Urothelium cell line (cell line): ENCODE results near the gene AUNIP.

Experiments used
- DNase-seq: peaks from one replicate; pipeline ENCODE4 v3.0.0; 2011; ENCODE audit warnings: low spot score, mixed read lengths
- FAIRE-seq: peaks from 2 replicates; lab custom pipeline; 2011; peaks lifted over from hg19 to GRCh38; lab: Jason Lieb, UNC

AUNIP gene, protein sequence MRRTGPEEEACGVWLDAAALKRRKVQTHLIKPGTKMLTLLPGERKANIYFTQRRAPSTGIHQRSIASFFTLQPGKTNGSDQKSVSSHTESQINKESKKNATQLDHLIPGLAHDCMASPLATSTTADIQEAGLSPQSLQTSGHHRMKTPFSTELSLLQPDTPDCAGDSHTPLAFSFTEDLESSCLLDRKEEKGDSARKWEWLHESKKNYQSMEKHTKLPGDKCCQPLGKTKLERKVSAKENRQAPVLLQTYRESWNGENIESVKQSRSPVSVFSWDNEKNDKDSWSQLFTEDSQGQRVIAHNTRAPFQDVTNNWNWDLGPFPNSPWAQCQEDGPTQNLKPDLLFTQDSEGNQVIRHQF

DNA sequence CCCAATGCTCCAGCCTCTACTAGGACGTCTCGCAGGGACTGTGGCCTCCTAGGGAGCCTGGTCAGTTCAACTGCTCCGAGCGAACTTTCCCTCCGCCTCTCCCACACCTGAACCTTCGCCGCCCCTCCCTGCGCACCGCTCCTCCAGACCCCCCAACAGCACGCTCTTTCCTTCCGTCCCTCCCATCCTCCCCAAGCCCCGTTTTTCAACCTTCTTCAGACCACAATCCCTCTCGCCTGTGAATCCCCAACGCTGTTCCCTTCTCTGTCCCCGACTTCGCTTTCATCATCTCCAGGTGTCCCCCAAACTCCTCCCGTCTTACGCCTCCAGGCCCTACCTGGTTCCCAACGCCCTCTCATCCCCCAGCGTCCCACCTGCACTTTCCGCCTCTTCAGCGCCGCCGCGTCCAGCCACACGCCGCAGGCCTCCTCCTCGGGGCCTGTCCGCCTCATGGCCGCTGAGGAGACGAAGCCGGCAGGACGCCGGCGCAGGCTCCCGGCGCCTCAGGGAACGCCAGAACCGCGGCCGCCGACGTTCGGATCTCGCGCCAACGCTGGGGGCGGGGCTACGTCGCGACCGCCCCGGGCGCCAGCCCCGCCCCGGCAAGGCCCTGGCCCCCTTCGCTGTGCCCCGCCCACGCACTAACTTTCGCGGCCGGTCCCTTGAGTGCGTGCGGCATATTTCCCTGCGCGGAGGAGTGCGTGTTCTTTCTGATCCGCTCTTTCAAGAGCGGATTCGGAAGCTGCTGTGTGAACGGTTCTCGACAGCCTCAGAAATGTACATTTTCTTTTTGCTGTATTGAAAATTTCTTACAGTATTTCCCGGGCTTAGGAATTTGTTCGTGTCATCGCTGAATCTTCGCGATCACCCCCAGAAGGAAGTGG, at the start of gene AUNIP:
Gene AUNIP (minus strand): TSS at position 552 of the 884 bp plus-strand sequence. CDS start 100 bp downstream, at position 452.
- DNase-seq (peak; percentile 98), FAIRE-seq (no peak)

DNA sequence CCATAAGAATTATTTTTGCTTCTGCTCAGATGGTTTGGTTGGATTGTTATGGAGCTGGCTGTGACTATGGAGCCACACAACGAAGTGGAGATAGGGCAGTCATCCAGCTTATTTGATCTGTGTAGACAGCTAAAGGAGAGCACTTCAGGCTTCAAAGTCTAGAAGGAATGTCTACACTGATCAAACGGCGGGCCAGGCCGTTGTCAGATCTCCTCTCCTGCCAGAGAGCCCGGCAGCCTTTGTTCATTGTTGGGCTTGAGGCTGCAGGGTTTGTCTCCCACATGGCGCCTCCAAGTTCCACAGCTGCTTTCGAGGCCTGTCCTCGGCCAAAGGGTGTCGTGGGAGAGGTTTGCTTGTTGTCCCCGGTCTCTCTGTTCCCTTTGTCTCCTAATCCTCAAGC, 49.8 kb upstream of the AUNIP start:
- no peak for FAIRE-seq
- no peak for DNase-seq

DNA sequence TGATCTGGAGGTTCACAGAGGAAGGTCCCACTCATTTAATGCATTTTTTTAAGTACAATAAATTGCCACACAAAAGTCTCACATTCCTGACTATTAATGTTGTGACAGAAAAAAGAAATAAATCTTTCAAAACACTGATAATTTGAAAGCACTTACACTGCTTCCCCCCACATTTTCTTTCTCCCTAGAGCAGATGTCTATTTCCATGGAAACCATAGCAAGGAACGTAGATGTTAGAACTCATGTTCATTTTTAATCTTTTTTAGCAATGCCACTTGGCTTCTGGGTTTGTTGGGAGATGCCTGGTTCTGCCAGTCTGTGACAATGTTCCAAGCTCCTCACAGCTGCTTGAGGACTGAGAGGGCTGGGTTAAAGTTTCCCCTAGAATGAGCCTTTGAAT, 48.9 kb upstream of the AUNIP start:
- DNase-seq (no peak), FAIRE-seq (no peak)

DNA sequence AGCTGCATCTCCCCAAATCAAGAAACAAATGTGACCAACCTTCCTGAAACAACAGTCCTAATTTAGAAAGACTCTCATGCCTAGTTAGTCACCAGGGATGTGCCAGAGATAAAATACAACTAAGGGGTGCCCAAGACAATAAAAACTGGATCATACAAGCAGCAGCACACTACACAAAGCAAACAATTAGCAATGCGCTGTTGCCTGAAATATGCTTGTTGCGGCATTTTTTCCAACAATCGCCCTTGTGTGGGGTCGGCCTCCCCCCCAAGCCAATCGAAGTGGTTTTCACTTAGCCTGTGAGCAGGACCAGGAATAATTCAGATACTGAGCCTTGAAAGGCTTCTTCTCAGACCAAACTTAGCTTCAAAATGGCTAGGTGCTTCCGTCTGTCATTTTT, 48.3 kb upstream of the AUNIP start:
- DNase-seq: no peak
- no peak for FAIRE-seq

DNA sequence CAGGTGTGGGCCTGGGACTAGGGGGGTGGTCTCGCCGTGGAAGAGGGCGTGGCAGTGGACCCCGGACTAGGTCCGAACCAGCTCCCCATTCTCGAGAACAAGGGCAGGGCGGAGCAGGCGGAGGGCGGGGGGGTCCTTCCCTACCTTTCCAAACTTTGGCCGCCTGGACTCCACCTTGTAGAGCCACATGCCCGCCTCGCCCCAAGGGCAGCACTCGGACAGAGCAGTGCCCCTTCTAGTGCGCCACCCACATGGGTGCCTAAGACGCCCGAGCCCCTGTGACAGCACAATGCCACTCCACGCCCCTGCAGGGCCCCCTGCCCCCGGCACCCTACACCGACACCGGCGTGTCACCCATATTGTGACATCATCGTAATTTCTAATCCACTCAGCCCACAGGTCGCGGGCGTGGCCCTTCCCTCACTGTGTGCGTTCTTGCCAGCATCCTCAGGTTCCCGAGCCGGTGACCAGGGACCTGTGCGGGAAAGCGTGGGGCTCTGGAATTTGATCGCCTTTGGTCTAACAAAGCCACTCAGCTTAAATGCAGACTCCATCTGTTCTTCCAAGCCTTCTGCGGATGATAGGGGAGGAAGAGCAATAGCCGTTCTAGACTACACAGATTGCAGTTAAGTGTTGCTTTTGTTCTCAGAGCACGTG, 47.5 kb upstream of the AUNIP start:
- FAIRE-seq (peak; percentile 5), DNase-seq (no peak)

DNA sequence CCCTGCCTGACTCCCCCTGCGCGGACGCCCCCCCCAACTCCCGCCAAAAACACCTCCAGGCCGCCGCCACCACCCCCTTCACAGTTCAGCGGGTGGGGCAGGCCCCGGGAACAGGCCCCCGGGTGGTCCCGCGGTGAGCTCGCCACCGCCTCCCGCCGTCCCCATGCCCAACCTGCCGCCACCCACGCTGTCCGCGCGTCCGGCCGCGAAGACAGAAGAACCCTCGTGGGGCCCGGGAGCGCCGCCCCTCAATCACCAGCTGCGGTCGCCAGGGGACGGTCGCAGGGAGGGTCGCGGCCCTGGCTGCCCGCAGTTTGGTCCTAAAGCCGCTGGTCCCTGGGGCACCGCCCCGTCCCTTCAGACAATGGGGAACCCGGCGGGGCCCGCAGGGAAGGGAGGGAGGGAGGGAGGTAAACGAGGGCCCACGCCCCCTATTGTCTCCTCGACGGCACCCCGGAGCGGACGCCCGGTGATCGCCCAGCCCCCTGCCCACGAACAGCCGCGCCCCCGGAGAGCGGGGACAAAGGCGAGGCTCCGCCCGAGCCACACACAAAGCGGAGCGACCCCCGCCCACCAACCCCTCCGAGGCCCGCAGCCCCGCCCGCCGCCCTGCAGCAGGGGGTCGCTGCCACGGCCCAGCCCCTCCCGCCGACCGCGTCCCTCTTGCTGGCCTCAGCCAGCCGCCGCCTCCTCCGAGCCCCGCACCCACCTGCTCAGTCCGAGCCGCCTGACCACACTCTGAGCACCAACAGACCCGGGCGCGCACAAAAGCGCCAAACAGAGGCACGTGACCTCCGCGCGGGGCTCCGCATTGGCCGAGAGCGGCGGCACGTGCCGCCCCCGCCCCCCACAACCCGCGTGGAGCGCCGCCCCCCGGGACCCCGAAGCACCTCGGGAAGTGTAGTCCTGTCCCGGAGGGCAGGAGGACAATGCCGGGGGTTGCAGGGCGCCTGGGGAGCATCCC, 46.7 kb upstream of the AUNIP start, which contains the start of gene STMN1:
Gene STMN1 (minus strand): TSS at position 740 of the 964 bp plus-strand sequence. CDS start 1,743 bp downstream, outside the sequence.
- FAIRE-seq (no peak), DNase-seq (peak; percentile 95)

DNA sequence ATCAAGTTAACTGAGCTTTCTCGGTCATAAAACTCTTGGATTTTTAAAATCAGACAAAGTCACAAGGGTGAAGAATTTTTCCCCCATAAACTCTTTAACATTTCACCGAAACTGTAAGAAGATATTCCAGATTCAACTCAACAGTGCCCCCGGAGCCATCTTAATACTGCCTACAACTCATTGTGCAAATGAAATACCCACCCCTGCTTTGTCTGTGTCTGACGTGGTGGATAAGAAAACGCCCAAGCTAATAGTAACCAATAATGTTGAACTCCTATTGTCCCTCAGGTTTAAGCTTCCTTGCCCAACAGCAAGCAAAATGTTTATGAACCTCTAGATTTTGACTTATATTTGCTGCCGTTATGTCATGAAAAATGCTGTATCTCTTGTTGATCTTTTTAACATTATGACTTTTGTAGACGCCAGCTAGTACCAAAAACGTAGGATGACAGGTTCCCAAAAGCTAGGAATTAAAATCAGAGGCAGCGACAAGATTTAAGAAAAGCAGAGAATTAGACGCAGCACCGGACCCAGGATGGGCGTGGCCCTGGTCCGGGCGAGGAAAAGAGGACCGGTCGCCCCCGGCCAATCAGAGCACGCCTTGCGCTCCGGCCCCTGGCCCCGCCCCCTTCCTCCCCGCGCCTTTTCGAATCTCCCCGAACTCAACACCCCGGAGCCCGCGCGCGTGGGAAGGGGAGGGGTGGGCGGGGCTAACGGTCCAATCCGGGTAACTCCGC, 45.9 kb upstream of the AUNIP start:
- FAIRE-seq: no peak
- peak; percentile 98 for DNase-seq

DNA sequence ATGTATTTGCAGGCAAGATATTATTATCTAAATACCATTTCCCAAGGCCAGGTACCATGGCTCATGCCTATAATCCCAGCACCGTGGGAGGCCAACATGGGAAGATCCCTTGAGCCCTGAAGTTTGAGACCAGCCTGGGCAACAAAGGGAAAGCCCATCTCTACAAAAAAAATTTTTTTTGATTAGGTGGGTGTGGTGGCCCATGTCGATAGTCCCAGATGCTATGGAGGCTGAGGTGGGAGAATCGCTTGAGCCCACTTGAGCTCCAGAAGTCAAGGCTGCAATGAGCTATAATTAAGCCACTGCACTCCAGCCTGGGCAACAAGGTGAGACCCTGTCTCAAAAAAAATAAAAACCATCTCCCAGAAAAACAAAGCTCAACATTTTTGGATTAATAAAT, 44.7 kb upstream of the AUNIP start:
- DNase-seq: no peak

DNA sequence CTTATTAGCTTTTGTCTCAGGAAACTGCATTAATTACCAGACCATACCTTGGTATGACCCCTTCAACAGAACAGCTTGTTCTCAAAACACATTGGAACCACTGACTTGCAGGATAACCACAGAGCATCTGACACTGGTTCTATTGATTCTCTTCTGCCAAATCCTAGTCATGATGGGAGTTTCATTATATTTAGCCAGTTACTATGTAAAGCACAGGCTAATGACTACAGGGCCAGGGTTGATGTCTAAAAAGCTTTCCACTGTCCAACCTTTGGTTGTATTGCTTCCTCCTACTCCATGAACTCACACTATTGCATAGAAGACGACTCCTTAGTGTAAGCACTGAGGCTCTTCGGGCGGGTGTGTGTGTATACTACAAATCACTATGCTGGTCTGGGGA, 43.2 kb upstream of the AUNIP start:
- FAIRE-seq (no peak), DNase-seq (no peak)

More for the DNA sequence above, 44.7 kb upstream of the AUNIP start:
- FAIRE-seq: no peak

DNA sequence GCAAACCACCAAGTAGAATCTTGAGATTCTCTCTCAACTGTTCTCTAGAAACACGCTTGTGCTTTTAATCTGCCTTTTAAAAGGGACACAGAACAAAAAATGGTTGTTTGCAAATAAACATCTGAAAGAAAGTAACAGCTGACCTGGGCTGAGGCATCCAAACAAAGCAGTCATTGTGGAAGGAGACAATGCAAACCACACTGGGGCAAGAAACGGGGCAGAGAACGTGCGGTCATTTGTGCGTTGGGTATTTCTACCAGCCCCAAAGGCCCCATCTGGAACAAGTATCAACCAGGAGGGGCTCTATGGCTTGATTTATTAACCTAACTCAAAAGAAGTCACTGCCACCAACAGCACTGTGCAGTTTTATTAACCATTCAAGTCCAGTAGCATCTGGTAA, 41.0 kb upstream of the AUNIP start:
- FAIRE-seq (no peak), DNase-seq (no peak)

DNA sequence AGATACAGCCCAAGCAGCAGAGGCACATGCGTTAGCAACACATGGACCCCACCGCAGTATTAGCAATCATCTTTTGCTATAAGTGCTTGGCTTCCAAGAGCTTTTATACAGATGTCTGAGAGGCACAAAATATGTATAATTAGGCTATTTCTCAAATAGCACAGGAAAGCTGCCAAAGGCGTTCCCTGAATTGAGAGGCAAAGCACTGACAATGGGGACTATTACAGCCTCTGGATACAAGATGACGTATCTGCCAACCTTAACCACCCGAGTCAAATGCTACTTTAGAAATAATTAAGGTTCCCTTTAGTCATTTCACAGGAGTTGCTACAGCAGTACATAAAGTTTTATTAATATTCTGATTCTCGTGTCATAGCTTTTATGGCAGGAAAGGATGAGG, 40.5 kb upstream of the AUNIP start:
- no peak for FAIRE-seq
- no peak for DNase-seq

DNA sequence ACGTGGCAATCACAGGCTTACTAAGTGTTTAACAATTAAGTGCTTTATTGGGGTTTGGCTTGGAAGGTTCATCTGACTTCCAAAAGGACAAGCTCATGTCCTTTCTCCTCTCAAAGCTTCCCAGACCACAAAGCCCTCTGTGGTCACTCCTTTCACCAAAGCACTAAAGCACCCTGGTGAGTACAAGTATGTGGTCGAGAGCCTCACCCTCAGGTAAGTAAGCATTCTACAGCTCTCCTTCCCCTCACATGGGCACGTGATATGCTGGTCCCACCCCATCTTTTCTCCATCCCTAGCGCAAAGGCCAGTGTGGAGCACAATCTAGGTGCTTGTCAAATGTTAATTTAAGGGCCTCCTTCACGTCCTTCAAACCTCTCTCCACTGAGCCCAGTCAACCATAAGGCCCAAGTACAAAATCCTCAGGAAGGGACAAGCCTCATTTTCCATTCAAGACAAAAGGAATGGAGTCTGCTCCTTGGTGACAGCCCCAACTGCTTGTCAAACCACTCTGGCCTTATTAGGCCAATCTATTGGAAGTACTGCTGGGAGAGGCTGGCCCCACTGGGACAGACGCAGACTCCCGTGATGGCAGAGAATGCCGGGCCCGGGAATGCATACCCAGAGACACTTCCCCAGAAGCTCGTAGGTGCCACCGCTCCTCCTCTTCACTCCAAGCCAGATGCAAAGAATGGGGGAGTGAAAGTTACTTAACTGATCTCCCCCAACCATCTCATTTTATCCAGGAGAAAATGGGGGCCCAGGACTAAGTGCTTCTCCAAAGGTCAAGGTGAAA, 39.2 kb upstream of the AUNIP start:
- DNase-seq (no peak), FAIRE-seq (no peak)

DNA sequence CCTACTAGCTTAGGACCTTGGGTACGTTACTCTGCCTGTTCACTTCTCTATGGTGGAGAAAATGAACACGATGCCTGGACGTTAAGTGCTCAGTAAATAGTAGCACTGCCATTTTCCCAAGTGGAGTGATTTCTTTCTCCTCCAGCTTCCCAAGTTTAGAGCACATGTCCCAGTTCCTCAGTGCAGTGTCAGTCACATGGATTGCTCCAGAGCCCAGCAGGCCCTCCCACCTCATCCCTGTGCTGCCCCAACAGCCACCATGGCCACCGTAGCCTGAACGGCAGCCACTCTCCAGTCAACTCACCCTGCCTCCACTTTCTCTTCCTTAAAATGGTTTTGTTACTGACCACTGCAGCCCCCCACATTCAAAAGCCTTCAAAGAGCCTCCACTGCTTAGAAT, 38.5 kb upstream of the AUNIP start:
- DNase-seq (no peak), FAIRE-seq (no peak)

DNA sequence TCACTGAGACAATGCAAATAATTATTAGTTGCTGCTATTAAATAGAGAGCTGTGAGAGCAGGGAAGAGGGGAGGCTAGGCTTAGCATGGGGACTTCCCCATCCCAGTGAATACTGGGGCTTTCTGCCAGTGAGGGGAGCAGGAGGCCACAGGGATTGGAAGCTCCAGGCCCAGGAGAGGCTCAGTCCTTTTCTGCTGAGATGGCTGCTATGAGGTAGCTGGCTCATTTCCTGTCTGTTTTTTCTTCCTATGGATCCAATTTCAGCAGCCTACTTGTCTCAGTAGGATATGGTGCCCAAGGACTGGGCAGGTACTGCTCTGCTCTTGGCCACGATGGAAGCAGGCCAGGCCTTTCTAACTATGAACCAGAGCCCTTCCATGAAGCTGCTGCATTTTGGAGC, 37.0 kb upstream of the AUNIP start:
- FAIRE-seq (no peak), DNase-seq (no peak)

DNA sequence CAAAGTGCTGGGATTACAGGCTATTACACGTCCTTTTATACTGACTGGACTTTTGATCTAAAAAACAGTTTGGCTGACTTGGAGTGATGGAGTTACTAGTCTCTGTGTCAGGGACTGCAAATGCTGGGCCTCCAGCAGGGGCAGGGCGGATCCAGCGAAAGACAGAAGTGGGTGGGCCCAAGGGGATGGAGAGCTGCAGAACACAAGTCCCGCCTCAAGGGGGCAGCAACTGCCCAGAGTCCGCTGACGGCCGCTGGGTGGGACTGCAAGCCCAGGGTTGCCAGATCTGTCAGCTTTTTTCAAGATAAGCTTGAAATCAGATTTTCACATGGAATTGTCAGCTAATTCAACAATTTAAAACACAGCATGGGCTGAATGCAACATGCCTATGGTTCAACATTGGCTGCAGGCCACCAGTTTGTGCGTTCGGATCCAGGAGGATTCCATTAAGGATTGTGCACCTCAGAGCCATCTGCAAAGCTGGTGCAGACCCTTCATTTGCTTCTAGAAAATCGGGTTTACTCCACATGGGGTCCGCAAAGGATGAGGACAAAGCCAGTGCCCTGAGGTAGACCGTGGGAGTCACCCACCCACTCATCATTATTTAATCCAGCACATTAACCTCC, 36.2 kb upstream of the AUNIP start:
- DNase-seq (peak; percentile 92), FAIRE-seq (no peak)

DNA sequence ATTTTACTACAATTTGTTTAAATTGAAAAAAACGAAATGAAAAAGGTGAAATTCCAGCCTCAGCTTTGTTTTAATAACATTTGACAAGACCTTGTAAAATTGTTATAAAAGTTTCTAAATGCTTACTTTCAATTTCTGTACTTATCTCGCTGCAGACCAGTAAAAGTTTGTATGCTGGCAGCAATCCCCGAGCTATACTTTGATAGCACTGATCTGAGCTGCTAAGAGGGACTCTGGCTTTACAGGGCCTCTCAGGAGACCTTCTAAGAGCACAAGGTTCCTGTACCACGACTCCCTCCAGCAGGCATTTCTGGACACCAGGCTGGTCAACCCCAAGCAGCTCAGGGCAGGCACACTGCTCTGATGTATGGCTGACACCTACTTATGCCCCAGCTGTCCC, 33.9 kb upstream of the AUNIP start:
- no peak for FAIRE-seq
- no peak for DNase-seq

DNA sequence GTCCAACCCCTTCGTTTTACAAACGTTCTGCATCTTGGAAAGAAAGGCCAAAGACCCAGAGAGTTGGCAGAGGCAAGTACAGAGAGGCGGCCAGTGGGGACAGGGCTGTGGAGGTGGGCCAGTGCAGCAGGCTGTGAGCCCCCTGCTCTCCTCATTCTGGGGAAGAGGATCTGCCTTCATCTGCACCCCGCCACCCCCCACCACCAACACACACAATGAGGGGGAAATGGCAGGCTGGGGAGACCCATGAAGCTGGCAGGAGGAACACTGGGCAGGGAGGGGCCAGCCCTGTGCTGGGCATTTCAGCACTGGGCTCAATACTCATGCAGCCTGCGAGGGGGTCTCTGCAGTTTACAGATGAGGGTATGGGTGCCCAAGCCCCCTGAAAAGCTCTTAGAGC, 32.3 kb upstream of the AUNIP start:
- no peak for FAIRE-seq
- DNase-seq: no peak
